ENCODE results near the gene ZBTB7A.
A peak's percentile ranks its signal among the peaks of the same experiment; 100 is the strongest.

The ZBTB7A gene

GRCh38 chr19:4067396-4068046 is 822 bp upstream of the ZBTB7A start (continued):
- TF ChIP-seq ZNF280D (tag by site-specific recombination; IDR thresholded peaks at IDR 0.05) (no peak), ZFP3 (tag by site-specific recombination; IDR thresholded peaks at IDR 0.05; ENCODE audit: low read depth) (no peak), ZNF202 (tag by site-specific recombination; IDR thresholded peaks at IDR 0.05; ENCODE audit: borderline replicate concordance) (no peak), ZNF626 (tag by site-specific recombination; IDR thresholded peaks at IDR 0.05) (no peak), MYNN (tag by site-specific recombination; IDR thresholded peaks at IDR 0.05; ENCODE audit: borderline replicate concordance) (no peak), ZNF639 (tag by site-specific recombination; IDR thresholded peaks at IDR 0.05) (no peak), ZSCAN5A (tag by site-specific recombination; IDR thresholded peaks at IDR 0.05) (no peak), ZSCAN23 (tag by site-specific recombination; IDR thresholded peaks at IDR 0.05) (no peak), ZNF555 (tag by site-specific recombination; conservative IDR thresholded peaks at IDR 0.05) (no peak), ZNF514 (tag by site-specific recombination; IDR thresholded peaks at IDR 0.05) (no peak), ZBTB49 (tag by site-specific recombination; IDR thresholded peaks at IDR 0.05; ENCODE audit: low read depth) (no peak), IKZF3 (tag by site-specific recombination; IDR thresholded peaks at IDR 0.05) (no peak), ZNF24 (tag by site-specific recombination; IDR thresholded peaks at IDR 0.05) (no peak), ZNF529 (tag by site-specific recombination; IDR thresholded peaks at IDR 0.05; ENCODE audit: insufficient replicate concordance) (no peak), ZNF488 (tag by site-specific recombination; IDR thresholded peaks at IDR 0.05) (no peak), ZNF423 (tag by site-specific recombination; IDR thresholded peaks at IDR 0.05) (no peak), ZBTB20 (tag by site-specific recombination; IDR thresholded peaks at IDR 0.05) (peak; percentile 74; the same call in 1 of the 2 replicates), ZNF16 (tag by site-specific recombination; IDR thresholded peaks at IDR 0.05; ENCODE audit: low read depth) (no peak), ZNF843 (tag by site-specific recombination; IDR thresholded peaks at IDR 0.05) (no peak), ZNF335 (tag by site-specific recombination; conservative IDR thresholded peaks at IDR 0.05) (no peak; the same call in 1 of the 2 replicates), ZNF157 (tag by site-specific recombination; IDR thresholded peaks at IDR 0.05) (no peak)
- TF ChIP-seq, protein P1, sequence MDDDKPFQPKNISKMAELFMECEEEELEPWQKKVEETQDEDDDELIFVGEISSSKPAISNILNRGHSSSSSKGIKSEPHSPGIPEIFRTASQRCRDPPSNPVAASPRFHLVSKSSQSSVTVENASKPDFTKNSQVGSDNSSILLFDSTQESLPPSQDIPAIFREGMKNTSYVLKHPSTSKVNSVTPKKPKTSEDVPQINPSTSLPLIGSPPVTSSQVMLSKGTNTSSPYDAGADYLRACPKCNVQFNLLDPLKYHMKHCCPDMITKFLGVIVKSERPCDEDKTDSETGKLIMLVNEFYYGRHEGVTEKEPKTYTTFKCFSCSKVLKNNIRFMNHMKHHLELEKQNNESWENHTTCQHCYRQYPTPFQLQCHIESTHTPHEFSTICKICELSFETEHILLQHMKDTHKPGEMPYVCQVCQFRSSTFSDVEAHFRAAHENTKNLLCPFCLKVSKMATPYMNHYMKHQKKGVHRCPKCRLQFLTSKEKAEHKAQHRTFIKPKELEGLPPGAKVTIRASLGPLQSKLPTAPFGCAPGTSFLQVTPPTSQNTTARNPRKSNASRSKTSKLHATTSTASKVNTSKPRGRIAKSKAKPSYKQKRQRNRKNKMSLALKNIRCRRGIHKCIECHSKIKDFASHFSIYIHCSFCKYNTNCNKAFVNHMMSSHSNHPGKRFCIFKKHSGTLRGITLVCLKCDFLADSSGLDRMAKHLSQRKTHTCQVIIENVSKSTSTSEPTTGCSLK (tag by site-specific recombination; IDR thresholded peaks at IDR 0.05) = no peak
- TF ChIP-seq, protein P2, sequence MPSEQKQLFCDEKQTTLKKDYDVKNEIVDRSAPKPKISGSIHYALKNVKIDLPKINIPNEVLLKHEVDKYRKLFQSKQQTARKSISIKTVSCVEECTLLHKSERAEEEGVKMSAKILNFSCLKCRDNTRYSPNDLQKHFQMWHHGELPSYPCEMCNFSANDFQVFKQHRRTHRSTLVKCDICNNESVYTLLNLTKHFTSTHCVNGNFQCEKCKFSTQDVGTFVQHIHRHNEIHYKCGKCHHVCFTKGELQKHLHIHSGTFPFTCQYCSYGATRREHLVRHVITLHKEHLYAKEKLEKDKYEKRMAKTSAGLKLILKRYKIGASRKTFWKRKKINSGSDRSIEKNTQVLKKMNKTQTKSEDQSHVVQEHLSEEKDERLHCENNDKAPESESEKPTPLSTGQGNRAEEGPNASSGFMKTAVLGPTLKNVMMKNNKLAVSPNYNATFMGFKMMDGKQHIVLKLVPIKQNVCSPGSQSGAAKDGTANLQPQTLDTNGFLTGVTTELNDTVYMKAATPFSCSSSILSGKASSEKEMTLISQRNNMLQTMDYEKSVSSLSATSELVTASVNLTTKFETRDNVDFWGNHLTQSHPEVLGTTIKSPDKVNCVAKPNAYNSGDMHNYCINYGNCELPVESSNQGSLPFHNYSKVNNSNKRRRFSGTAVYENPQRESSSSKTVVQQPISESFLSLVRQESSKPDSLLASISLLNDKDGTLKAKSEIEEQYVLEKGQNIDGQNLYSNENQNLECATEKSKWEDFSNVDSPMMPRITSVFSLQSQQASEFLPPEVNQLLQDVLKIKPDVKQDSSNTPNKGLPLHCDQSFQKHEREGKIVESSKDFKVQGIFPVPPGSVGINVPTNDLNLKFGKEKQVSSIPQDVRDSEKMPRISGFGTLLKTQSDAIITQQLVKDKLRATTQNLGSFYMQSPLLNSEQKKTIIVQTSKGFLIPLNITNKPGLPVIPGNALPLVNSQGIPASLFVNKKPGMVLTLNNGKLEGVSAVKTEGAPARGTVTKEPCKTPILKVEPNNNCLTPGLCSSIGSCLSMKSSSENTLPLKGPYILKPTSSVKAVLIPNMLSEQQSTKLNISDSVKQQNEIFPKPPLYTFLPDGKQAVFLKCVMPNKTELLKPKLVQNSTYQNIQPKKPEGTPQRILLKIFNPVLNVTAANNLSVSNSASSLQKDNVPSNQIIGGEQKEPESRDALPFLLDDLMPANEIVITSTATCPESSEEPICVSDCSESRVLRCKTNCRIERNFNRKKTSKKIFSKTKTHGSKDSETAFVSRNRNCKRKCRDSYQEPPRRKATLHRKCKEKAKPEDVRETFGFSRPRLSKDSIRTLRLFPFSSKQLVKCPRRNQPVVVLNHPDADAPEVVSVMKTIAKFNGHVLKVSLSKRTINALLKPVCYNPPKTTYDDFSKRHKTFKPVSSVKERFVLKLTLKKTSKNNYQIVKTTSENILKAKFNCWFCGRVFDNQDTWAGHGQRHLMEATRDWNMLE (tag by site-specific recombination; conservative IDR thresholded peaks at IDR 0.05; ENCODE audit: low read depth) = no peak

Data from HEK293 (cell line).